Measurements from ENCODE around the gene MMEL1. TPM values are rescaled to one million over a fixed set of nuclear protein-coding genes. Genes with fewer than 3 reads are reported as not detected.
"Not testable (repeated sequence)": the region's sequence is repeated elsewhere in the genome, so short reads cannot be mapped to it uniquely, and the experiment has no call there.

Gene MMEL1
- total RNA-seq, 2 donors from 2014 or later = not detected

GRCh38 chr1:2570332-2570731 is 62.5 kb downstream of the MMEL1 start:
- Histone ChIP-seq H3K4me1 (no peaks in the 10 kb centered on the region), H3K9me3 (no peaks in the 10 kb centered on the region), H3K36me3 (replicated peaks in 1 of 2; ENCODE audit: insufficient read depth in 1 of 2, low read depth in 2 of 2) (no peaks in the 10 kb centered on the region), H3K27ac (no peak overlapping the region), H3K4me3 (no peak overlapping the region), H3K27me3 (no peaks in the 10 kb centered on the region)
- TF ChIP-seq, protein P1, sequence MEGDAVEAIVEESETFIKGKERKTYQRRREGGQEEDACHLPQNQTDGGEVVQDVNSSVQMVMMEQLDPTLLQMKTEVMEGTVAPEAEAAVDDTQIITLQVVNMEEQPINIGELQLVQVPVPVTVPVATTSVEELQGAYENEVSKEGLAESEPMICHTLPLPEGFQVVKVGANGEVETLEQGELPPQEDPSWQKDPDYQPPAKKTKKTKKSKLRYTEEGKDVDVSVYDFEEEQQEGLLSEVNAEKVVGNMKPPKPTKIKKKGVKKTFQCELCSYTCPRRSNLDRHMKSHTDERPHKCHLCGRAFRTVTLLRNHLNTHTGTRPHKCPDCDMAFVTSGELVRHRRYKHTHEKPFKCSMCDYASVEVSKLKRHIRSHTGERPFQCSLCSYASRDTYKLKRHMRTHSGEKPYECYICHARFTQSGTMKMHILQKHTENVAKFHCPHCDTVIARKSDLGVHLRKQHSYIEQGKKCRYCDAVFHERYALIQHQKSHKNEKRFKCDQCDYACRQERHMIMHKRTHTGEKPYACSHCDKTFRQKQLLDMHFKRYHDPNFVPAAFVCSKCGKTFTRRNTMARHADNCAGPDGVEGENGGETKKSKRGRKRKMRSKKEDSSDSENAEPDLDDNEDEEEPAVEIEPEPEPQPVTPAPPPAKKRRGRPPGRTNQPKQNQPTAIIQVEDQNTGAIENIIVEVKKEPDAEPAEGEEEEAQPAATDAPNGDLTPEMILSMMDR (IDR thresholded peaks at IDR 0.05) = no peak
- TF ChIP-seq POLR2A (IDR thresholded peaks at IDR 0.05) = no peak
- no peak for ATAC-seq
- WGBS, 2 donors = 77 to 79% methylated on average over 9 to 17 of the region's 17 CpGs
- no peak for DNase-seq
- intact Hi-C loops (cut with DNase I) = no loop called here

- ATAC-seq; H3K27ac ChIP-seq; H3K9me3 ChIP-seq; intact Hi-C loops (cut with DNase I); H3K36me3 ChIP-seq (replicated peaks in 1 of 2; ENCODE audit: insufficient read depth in 1 of 2, low read depth in 2 of 2); H3K27me3 ChIP-seq; H3K4me1 ChIP-seq; DNase-seq; H3K4me3 ChIP-seq: not testable (repeated sequence)
- WGBS, 2 donors = 69 to 80% methylated on average over 9 of the region's 13 CpGs
These were observed 63.1 kb downstream of the MMEL1 start for GRCh38 chr1:2569703-2570102.

GRCh38 chr1:2569060-2569459 is 63.8 kb downstream of the MMEL1 start:
- H3K27ac ChIP-seq = no peak overlapping the region
- no peak overlapping the region for H3K4me3 ChIP-seq
- no peaks in the 10 kb centered on the region for H3K9me3 ChIP-seq
- no peaks in the 10 kb centered on the region for H3K27me3 ChIP-seq
- ATAC-seq (no peak), DNase-seq (no peak)
- TF ChIP-seq, protein P1 (IDR thresholded peaks at IDR 0.05) = no peak
- no peak for TF ChIP-seq POLR2A (IDR thresholded peaks at IDR 0.05)
- intact Hi-C loops (cut with DNase I) = no loop called here
- WGBS, 2 donors = 79 to 84% methylated on average over 12 to 15 of the region's 17 CpGs
- H3K36me3 ChIP-seq (replicated peaks in 1 of 2; ENCODE audit: insufficient read depth in 1 of 2, low read depth in 2 of 2) = no peaks in the 10 kb centered on the region
- H3K4me1 ChIP-seq = no peaks in the 10 kb centered on the region

- H3K4me1 ChIP-seq; DNase-seq; intact Hi-C loops (cut with DNase I); H3K27ac ChIP-seq; H3K36me3 ChIP-seq (replicated peaks in 1 of 2; ENCODE audit: insufficient read depth in 1 of 2, low read depth in 2 of 2); H3K9me3 ChIP-seq; H3K4me3 ChIP-seq; ATAC-seq; H3K27me3 ChIP-seq: not testable (repeated sequence)
- 46% methylated on average over 4 of the region's 17 CpGs; no CpG with 5 or more reads in 1 of the 2 donors for WGBS, 2 donors
These were observed 64.5 kb downstream of the MMEL1 start for GRCh38 chr1:2568187-2568816.

GRCh38 chr1:2567083-2567679 is 65.6 kb downstream of the MMEL1 start:
- 71 to 72% methylated on average over 7 to 11 of the region's 16 CpGs for WGBS, 2 donors
- H3K9me3 ChIP-seq = no peaks in the 10 kb centered on the region
- DNase-seq (no peak), ATAC-seq (no peak)
- no peak overlapping the region for H3K4me3 ChIP-seq
- no peaks in the 10 kb centered on the region for H3K4me1 ChIP-seq
- H3K27ac ChIP-seq = no peak overlapping the region
- no peak for TF ChIP-seq POLR2A (IDR thresholded peaks at IDR 0.05)
- TF ChIP-seq, protein P1 (IDR thresholded peaks at IDR 0.05) = no peak
- intact Hi-C loops (cut with DNase I) = no loop called here
- no peaks in the 10 kb centered on the region for H3K36me3 ChIP-seq (replicated peaks in 1 of 2; ENCODE audit: insufficient read depth in 1 of 2, low read depth in 2 of 2)
- no peaks in the 10 kb centered on the region for H3K27me3 ChIP-seq

Measured in body of pancreas (tissue), 4 donors.